ENCODE measurements around the gene CFAP45. TPM values are rescaled to one million over a fixed set of nuclear protein-coding genes. Genes with fewer than 3 reads are reported as not detected.

CFAP45 gene
- total RNA-seq, 2 experiments from 2014 or later: 0.63 TPM; not detected in 1

DNA sequence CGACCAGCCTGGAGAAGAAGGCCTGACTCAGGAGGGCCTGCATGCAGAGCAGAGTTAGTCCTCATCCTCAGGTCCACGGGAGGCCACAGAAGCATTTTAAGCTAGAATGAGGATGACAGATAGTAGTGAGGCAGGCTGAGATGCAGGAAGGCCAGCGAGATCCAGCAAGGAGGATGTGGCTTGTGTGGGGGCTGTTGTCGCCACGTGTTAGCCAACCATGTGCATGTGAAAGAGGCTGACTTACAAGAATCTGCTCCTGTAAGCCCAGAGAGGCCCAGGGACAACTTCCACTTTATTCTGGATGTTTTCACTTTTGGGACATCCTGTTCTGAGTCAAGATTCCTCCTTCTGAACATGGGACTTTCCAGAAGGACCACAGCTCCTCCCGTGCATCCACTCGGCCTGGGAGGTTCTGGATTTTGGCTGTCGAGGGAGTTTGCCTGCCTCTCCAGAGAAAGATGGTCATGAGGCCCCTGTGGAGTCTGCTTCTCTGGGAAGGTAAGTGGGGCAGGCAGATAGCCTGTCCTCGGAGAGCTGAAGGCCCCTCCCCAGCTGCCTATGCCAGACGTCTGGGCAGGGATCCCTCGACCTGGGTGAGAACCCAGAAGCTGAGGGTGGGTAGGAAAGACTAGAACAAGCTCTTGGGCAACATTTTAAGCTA, 73.4 kb downstream of the CFAP45 start, which contains the start of gene SLAMF8:
Gene SLAMF8 (plus strand): TSS at position 433 of the 661 bp plus-strand sequence. CDS start 26 bp downstream, at position 459.
- no peak within 1 kb of the TSS for H2AFZ ChIP-seq (ENCODE audit: low read length)
- H3K4me1 ChIP-seq (ENCODE audit: insufficient read depth, low read length, poor library complexity, severe bottlenecking): no peaks in the 10 kb centered on the region
- H3K9me2 ChIP-seq (ENCODE audit: insufficient read depth, low read length): no peaks in the 10 kb centered on the region
- no peaks in the 10 kb centered on the region for H3K9me3 ChIP-seq (ENCODE audit: low read length)
- no peak within 1 kb of the TSS for H3K27ac ChIP-seq (ENCODE audit: low read depth, low read length, poor library complexity, severe bottlenecking)
- H3K4me2 ChIP-seq (ENCODE audit: low read length): no peak within 1 kb of the TSS
- H3K36me3 ChIP-seq (ENCODE audit: insufficient read depth, low read length): no peaks in the 10 kb centered on the region
- no peak within 1 kb of the TSS for H3K4me3 ChIP-seq (ENCODE audit: low read depth, low read length, poor library complexity, severe bottlenecking)
- H4K20me1 ChIP-seq (ENCODE audit: insufficient read depth, low read length): no peaks in the 10 kb centered on the region
- BruUV-seq (replicated peaks): no TSS peak
- POLR2A ChIA-PET: no interaction called here
- CTCF ChIA-PET (ENCODE audit: unreplicated experiment): no interaction called here
- TF ChIP-seq, protein P1, sequence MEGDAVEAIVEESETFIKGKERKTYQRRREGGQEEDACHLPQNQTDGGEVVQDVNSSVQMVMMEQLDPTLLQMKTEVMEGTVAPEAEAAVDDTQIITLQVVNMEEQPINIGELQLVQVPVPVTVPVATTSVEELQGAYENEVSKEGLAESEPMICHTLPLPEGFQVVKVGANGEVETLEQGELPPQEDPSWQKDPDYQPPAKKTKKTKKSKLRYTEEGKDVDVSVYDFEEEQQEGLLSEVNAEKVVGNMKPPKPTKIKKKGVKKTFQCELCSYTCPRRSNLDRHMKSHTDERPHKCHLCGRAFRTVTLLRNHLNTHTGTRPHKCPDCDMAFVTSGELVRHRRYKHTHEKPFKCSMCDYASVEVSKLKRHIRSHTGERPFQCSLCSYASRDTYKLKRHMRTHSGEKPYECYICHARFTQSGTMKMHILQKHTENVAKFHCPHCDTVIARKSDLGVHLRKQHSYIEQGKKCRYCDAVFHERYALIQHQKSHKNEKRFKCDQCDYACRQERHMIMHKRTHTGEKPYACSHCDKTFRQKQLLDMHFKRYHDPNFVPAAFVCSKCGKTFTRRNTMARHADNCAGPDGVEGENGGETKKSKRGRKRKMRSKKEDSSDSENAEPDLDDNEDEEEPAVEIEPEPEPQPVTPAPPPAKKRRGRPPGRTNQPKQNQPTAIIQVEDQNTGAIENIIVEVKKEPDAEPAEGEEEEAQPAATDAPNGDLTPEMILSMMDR (conservative IDR thresholded peaks at IDR 0.05; ENCODE audit: low read length): no peak
- TF ChIP-seq EZH2phosphoT487 (IDR thresholded peaks at IDR 0.05; ENCODE audit: borderline replicate concordance, low read depth, low read length): no peak
- no peak for DNase-seq (ENCODE audit: low spot score)
- H3K79me2 ChIP-seq (ENCODE audit: insufficient read depth, low read depth, low read length): no peaks in the 10 kb centered on the region
- intact Hi-C loops (cut with micrococcal nuclease; ENCODE audit: unreplicated experiment): no loop called here

DNA sequence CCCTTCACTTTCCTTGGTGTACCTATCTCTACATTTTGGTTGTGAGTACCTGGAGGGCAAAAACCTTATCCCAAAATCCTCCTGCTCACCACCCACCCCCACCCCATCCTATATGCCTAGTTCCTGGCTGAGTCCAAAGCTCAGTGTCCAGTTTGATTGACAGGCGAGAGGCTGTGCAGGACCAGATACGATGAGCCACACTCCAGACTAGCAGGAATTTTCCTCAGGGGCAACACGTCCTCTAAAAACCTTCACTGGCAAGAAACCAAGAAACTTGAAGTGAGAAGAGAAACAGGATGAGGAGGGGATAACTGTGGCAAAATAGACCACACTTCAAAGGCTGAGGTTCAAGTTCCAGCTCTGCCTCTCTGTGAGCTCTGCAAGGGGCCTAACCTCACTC, 74.4 kb downstream of the CFAP45 start:
- no peaks in the 10 kb centered on the region for H3K36me3 ChIP-seq (ENCODE audit: insufficient read depth, low read length)
- no peak for TF ChIP-seq EZH2phosphoT487 (IDR thresholded peaks at IDR 0.05; ENCODE audit: borderline replicate concordance, low read depth, low read length)
- TF ChIP-seq, protein P1 (conservative IDR thresholded peaks at IDR 0.05; ENCODE audit: low read length): no peak
- no peak overlapping the region for H2AFZ ChIP-seq (ENCODE audit: low read length)
- no peaks in the 10 kb centered on the region for H3K79me2 ChIP-seq (ENCODE audit: insufficient read depth, low read depth, low read length)
- H3K9me3 ChIP-seq (ENCODE audit: low read length): no peaks in the 10 kb centered on the region
- no peak overlapping the region for H3K4me2 ChIP-seq (ENCODE audit: low read length)
- H3K4me3 ChIP-seq (ENCODE audit: low read depth, low read length, poor library complexity, severe bottlenecking): no peak overlapping the region
- ChIA-PET CTCF (ENCODE audit: unreplicated experiment) (no interaction called here), POLR2A (no interaction called here)
- H3K27ac ChIP-seq (ENCODE audit: low read depth, low read length, poor library complexity, severe bottlenecking): no peak overlapping the region
- no peaks in the 10 kb centered on the region for H3K4me1 ChIP-seq (ENCODE audit: insufficient read depth, low read length, poor library complexity, severe bottlenecking)
- no peak for DNase-seq (ENCODE audit: low spot score)
- BruUV-seq (replicated peaks): no TSS peak
- H4K20me1 ChIP-seq (ENCODE audit: insufficient read depth, low read length): no peaks in the 10 kb centered on the region
- intact Hi-C loops (cut with micrococcal nuclease; ENCODE audit: unreplicated experiment): no loop called here
- no peaks in the 10 kb centered on the region for H3K9me2 ChIP-seq (ENCODE audit: insufficient read depth, low read length)

DNA sequence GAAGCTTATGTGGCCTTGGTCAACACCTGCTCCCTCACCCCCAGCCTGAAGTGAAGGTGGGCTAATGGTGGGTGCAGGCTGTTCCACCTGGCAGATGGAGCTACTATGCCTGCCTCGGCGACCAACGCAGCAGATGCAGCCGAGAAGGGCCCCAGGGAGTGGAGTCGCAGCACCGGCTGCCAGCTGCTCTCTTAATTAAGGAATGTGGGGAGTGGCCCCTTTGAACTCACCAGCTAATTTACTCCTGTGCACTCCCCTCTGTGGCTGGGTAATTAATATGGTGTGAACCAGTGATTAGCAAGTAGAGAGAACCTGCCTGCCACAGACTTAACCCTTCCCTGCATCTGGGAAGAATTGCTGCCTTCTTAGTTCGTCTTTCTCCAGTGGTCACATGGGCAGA, 76.6 kb downstream of the CFAP45 start:
- H3K9me2 ChIP-seq (ENCODE audit: insufficient read depth, low read length): no peaks in the 10 kb centered on the region
- H3K79me2 ChIP-seq (ENCODE audit: insufficient read depth, low read depth, low read length): no peaks in the 10 kb centered on the region
- H3K9me3 ChIP-seq (ENCODE audit: low read length): no peaks in the 10 kb centered on the region
- H3K4me2 ChIP-seq (ENCODE audit: low read length): no peak overlapping the region
- POLR2A ChIA-PET: no interaction called here
- H3K4me1 ChIP-seq (ENCODE audit: insufficient read depth, low read length, poor library complexity, severe bottlenecking): no peaks in the 10 kb centered on the region
- no peaks in the 10 kb centered on the region for H4K20me1 ChIP-seq (ENCODE audit: insufficient read depth, low read length)
- CTCF ChIA-PET (ENCODE audit: unreplicated experiment): no interaction called here
- DNase-seq (ENCODE audit: low spot score): no peak
- H3K4me3 ChIP-seq (ENCODE audit: low read depth, low read length, poor library complexity, severe bottlenecking): no peak overlapping the region
- intact Hi-C loops (cut with micrococcal nuclease; ENCODE audit: unreplicated experiment): no loop called here
- no peak for TF ChIP-seq EZH2phosphoT487 (IDR thresholded peaks at IDR 0.05; ENCODE audit: borderline replicate concordance, low read depth, low read length)
- TF ChIP-seq, protein P1 (conservative IDR thresholded peaks at IDR 0.05; ENCODE audit: low read length): no peak
- H3K27ac ChIP-seq (ENCODE audit: low read depth, low read length, poor library complexity, severe bottlenecking): no peak overlapping the region
- H2AFZ ChIP-seq (ENCODE audit: low read length): no peak overlapping the region
- no peaks in the 10 kb centered on the region for H3K36me3 ChIP-seq (ENCODE audit: insufficient read depth, low read length)
- no TSS peak for BruUV-seq (replicated peaks)

All from OCI-LY7 (cell line).